ENCODE data around the gene ADK. TPM values are rescaled to one million over a fixed set of nuclear protein-coding genes. Genes with fewer than 3 reads are reported as not detected.

The ADK gene
- total and polyA plus RNA-seq, 11 donors = 20.8 to 55.5 (median 39.8) TPM

GRCh38 chr10:74662635-74663034, 511.6 kb downstream of the ADK start:
- H3K27ac ChIP-seq = no peak overlapping the region
- 88 to 92% (median 91%) methylated on average over 3 of the region's 3 CpGs for WGBS, 4 donors
- TF ChIP-seq CTCF (IDR thresholded peaks at IDR 0.05) = no peak
- TF ChIP-seq POLR2A (IDR thresholded peaks at IDR 0.05) = no peak
- H3K4me1 ChIP-seq = no peaks in the 10 kb centered on the region
- no peak for ATAC-seq
- intact Hi-C loops (cut with DNase I) = no loop called here
- H3K9me3 ChIP-seq = no peaks in the 10 kb centered on the region
- no peaks in the 10 kb centered on the region for H3K27me3 ChIP-seq
- no peak for DNase-seq
- H3K36me3 ChIP-seq = no peaks in the 10 kb centered on the region
- no peak overlapping the region for H3K4me3 ChIP-seq

GRCh38 chr10:74669210-74669609, 518.2 kb downstream of the ADK start:
- Histone ChIP-seq H3K9me3 (peaks cover 0 to 5% (median 0%) of the 10 kb centered on the region in 12 donors), H3K4me3 (no peak overlapping the region), H3K36me3 (no peaks in the 10 kb centered on the region), H3K27ac (no peak overlapping the region), H3K27me3 (no peaks in the 10 kb centered on the region), H3K4me1 (peaks cover 0 to 30% (median 0%) of the 10 kb centered on the region in 12 donors)
- no peak for TF ChIP-seq CTCF (IDR thresholded peaks at IDR 0.05)
- TF ChIP-seq POLR2A (IDR thresholded peaks at IDR 0.05) = no peak
- intact Hi-C loops (cut with DNase I) = no loop called here
- DNase-seq (no peak), ATAC-seq (no peak)
- WGBS, 4 donors = 55 to 72% (median 66%) methylated on average over 3 of the region's 3 CpGs

- TF ChIP-seq POLR2A (IDR thresholded peaks at IDR 0.05) = no peak
- TF ChIP-seq CTCF (IDR thresholded peaks at IDR 0.05) = no peak
- no peak overlapping the region for H3K4me3 ChIP-seq
- WGBS, 4 donors = 44 to 53% (median 50%) methylated on average over 3 of the region's 3 CpGs
- peaks cover 0 to 30% (median 0%) of the 10 kb centered on the region in 12 donors for H3K4me1 ChIP-seq
- H3K9me3 ChIP-seq = peaks cover 0 to 5% (median 0%) of the 10 kb centered on the region in 12 donors
- H3K27me3 ChIP-seq = no peaks in the 10 kb centered on the region
- H3K27ac ChIP-seq = peak overlapping the region in 3 of 12 donors; percentile 8 to 28 (median 14)
- DNase-seq (no peak), ATAC-seq (peak in 3 of 4 donors; percentile 50 to 74 (median 58))
- H3K36me3 ChIP-seq = no peaks in the 10 kb centered on the region
- intact Hi-C loops (cut with DNase I) = no loop called here
These were observed 520.7 kb downstream of the ADK start for GRCh38 chr10:74671716-74672115.

GRCh38 chr10:74672430-74673165, 521.6 kb downstream of the ADK start:
- ATAC-seq = peak in 2 of 4 donors; percentile 34 to 42
- intact Hi-C loops (cut with DNase I) = no loop called here
- TF ChIP-seq CTCF (IDR thresholded peaks at IDR 0.05) (no peak), POLR2A (IDR thresholded peaks at IDR 0.05) (no peak)
- peaks cover 0 to 30% (median 0%) of the 10 kb centered on the region in 12 donors for H3K4me1 ChIP-seq
- peak overlapping the region in 3 of 12 donors; percentile 8 to 28 (median 14) for H3K27ac ChIP-seq
- DNase-seq = no peak
- peaks cover 0 to 5% (median 0%) of the 10 kb centered on the region in 12 donors for H3K9me3 ChIP-seq
- H3K4me3 ChIP-seq = no peak overlapping the region
- H3K27me3 ChIP-seq = no peaks in the 10 kb centered on the region
- peaks cover 0 to 2% (median 0%) of the 10 kb centered on the region in 9 donors for H3K36me3 ChIP-seq

All from heart left ventricle (tissue), 16 donors.